ELF-1 (cell line): ENCODE data around the gene TRABD2B.

Experiments used
- DNase-seq: peaks from one replicate; pipeline ENCODE4 v3.0.0-alpha.2; 2016; ENCODE audit warnings: low read depth, low spot score

The TRABD2B gene

DNA sequence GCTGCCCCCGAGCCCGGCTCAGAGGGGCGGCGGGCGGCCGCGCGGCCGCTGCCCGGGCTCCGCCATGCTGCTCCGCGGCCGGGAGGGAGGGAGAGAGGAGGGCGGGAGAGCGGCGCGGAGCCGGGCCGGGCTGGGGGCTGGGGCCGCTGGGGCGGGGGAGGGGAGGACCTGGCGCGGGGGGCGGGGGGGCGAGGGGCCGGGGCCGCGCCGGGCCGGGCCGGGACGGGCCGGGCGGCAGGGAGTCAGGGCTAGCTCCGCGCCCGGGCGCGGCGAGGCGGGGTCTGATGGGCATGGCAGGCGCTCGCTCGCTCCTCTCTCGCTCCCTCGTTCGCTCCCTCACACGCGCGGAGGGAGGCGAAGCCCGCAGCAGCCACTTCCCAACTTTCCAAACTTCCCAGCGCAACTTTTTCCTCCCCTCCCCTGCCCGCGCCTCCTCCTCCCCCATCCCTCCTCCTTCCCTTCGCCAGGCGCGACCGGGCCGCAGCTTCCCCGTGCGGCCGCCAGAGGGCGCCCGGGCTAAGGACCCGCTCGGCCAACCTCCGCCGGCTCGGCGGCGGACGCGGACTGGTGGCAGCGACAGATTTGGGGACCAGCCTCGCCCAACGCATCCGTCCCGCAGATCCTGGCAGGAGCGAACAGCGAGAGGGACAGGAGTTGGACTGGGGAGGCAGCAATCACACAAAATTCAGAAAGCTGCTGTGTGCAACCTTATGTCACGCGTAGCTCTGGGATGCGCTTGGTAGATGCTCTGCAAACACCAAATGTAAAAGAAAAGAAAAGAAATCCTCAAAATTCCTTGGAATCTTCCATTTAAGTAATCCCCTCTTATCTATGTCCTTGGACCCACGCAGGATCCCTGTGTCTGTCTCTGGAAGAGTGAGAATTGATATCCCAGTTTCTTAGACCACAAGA lies at the start of gene TRABD2B:
TSS of gene TRABD2B (minus strand) at position 97 of the 912 bp plus-strand sequence.
- peak; percentile 93 for DNase-seq

DNA sequence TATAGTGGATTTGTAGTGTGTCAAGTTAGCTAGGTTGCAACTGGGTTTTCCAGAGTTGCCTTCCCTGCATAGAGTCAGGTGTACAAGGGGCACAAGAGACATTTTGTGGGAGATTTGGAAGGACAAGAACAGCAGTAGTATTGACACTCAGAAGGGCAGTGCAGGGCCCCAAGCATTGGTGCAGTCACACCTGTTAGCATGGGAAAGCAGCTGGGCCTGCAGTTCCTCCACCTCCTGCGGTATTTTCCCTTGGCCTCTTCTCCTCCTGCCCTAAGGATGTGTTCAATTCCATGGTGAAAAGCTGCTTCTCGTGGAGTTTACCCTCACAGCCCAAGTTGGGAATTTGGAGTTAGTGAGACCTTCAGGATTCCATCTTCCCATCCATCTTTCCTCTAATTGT lies 47.1 kb upstream of the TRABD2B start:
- no peak for DNase-seq

DNA sequence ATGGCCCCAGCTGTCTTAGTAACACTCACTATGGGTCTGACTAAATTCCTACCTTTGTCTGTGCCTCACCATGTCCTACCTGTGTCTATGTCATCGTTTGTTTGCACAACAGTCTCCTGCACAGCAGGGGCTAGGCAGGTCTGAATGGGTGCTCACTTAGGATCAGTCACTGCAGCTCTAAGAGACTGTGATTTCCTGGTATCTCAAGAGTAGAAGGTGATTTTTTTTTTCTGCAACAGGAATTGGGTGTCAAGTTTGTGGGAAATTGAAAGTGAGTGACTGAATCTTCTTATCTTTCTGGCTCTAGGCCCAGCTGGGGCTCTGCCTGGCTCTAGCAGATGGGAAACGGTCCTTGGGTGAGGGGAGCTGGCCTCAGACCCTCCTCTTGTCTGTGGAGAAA lies 46.4 kb upstream of the TRABD2B start:
- DNase-seq: no peak

DNA sequence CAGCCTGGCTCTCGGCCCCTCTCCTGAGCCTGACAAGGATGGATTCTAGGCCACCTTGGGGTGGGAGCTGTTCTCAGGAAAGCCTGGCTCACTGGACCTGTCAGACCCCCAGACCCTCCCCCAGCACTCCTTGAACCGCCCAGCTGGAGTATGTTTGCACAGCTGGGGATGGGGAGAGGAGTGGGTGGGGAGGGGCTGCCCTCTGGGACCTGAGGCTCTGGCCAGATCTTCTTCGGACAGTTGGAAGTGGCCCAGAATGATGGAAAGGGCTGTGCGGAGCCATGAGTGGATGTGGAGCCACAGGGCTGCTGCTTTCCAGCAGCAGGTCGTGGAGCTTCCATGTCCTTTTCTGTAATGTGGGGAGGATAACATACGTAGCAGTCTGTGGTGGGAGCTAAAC lies 43.0 kb upstream of the TRABD2B start:
- DNase-seq: no peak

DNA sequence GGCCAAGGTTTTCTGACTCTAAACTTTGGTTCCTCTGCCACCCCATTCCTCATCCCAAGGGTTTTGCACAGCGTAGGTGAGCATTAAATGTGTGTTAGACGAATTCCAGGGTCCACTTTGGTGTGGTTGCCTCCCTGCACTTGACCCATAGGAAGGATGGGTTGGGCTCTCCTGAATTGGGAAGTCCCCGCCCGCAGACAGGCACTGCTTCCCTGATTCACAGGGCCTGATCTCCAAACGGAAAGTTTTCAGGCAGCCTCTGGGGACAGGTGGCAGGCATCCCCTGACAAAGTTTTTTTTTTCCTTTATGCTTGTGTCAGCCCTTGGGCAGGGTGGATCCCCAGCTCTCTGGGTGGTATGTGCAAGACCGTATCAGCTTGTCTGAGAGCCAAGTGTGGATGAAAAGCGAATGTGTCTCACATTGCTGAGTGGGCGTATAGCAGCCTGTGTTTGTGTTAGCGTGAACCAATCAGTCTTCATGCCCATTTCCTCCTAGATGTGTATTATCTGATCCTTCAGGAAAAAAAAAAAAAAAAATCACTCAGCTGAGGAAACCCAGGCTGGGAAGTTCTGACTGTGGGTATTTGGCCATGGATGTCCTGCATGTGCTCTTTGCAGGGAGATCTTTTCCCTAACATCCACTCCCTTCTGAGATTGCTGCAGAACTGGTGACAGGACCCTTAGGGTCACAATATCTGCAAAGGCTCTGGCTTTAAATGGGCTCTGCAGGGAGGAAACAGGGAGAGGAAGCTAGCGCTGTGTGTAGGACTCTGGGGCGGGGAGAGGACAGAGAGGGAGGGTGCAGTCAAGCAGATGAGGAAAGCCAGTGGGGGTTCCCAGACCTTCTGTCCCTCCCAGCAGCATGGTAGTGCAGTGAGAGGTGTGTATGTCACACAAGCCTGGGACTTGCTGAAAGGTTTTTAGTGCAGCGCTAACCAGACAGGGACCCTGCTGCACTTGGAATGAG lies 42.2 kb upstream of the TRABD2B start:
- DNase-seq: no peak

DNA sequence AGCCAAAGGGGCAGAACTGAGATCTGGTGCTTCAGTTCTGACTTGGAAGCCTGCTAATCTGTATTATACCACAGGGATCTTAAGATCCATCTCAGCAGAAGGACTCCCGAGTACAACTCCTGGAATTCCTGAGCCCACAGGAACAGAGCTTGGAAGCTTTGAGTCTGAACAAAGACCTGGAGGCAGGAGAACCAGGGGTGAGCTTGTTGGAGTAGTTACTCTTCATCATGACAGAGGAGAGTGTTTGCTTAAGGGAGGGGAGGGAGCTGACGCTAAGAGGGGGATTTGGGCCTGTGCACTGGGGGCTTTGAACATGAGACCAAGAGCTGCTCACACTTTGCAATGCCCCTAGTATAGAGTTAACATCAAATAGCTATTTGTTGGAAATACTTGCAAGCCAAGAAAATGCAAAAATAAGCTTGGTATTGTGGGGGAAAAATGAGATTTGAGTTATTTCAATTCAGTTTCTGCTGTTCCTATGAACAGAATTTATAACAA lies 41.1 kb upstream of the TRABD2B start:
- DNase-seq: no peak

DNA sequence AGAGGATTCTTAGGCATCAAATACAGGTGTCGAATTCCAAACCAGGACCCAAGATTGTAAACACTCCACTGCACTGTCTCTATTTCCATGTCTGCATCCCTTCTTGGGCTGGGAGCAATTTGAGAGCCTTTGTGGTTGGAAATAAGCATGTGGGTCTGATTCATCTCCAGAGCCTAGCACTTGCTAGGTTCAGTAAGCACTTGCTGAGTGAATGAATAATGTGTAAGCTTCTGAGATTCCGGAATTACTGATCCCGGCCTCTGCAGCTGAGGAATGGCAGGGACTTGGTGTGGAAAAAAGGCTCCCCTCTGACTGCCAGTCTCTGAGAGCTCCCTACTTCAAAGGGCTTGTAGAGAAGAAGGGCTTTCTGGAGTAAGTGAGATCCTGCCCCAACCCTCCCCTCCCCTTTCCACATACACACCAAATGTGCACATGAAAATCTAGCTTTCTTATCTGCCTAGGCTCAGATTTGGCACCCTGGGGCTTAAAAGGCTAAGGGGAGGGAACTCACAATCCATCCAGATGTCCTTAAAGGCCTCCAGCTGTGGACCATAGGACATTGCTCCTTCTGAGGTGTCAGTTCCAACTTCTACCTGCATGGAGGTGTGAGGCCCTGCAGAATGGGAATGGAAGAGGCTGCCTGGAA lies 39.6 kb upstream of the TRABD2B start:
- DNase-seq: peak; percentile 55

DNA sequence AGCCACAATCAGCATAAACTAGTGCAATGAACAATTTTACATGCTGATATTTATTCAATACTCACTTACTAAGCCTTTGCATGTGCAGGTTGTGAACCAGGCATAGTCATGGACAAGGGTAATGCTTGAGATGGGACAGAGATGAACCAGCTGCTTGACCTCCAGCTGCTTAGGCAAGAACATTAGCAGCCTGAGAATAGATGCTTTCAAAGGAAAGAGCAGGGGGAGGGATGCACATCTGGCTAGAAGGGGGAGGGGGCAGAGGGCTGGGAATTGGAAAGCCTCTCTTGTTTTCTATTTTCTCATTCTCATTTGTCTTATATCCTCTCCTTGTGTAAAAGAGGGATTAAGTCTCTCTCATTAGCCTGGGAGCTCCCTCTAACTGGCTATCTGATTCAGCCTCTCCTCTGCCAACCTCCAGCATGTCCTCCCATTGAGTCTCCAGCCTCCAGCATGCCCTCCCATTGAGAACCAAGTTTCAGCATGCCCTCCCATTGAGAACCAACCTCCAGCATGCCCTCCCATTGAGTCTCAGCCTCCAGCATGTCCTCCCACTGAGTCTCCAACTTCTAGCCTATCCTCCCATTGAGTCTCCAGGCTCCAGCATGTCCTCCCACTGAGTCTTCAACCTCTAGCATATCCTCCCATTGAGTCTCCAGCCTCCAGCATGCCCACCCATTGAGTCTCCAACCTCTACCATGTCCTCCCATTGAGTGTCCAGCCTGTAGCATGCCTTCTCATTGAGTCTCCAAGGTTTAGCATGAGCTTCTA lies 38.4 kb upstream of the TRABD2B start:
- no peak for DNase-seq

DNA sequence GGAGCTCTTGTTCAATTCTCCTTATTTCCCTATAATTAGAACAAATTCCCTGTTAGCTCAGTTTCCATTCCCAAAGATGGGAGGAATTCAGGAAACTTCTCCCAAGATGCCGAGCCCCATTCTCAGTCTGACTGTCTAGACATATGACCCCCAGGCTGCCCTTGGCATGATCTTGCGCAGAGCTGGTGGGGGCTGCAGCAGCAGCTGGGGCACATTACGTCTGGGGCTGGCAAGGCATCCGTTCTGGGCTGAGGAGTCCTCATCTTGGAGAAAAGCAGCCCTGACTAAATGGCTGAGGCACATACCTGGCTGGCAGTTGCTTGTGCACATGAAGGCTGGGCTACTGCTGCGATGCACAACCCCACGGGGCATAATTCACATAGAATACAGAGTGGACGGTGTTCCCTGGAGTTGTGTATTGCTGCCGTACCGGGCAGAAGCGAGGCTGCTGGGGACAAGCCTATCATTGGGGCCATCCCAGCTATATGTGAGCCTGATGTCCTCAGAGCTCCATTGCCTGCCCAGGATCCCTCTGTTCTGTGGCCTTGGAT lies 36.4 kb upstream of the TRABD2B start:
- DNase-seq: no peak

DNA sequence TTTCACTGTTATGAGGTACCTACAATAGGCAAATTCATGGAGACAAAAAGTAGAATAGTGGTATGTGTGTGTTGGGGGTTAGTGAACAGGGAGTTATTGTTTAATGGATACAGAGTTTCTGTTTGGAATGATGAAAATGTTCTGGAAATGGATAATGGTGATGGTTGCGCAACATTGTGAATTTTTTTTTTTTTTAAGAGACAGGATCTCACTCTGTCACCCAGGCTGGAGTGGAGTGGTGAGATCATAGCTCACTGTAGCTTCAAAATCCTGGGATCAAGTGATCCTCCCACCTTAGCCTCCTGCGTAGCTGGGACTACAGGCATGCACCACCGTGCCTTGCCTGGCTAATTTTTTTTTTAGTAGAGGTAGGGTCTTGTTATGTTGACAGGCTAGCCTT lies 34.5 kb upstream of the TRABD2B start:
- no peak for DNase-seq

DNA sequence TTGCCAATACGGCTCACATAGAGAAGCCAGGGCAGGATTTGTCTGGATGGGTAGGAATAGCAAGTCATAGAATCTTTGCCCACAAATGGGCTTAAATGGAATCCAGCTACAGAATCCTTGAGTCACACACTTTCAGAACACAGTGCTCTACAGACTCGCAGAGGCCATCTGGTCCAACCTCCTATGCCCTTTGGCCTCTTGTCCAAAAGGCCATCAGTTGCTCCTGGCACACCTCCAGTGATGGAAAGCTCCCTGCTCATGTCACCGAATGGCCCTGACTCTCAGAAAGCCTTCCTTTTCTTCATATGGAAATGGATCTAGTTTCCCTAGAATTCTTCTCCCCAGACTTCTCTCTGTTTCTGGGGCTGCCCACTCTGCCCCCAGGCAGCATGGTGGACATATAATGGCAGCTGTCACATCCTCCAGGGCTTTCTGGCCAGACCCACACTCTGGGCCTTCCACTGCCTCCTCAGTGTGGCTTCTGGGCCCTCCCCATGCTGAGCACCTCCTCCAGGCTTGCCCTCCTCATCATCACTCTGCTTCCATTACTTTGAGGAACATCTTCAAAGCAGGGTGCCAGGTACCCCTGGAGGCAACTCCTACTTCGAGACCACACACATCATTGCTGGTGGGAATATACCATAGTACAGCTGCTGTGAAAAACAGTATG lies 33.6 kb upstream of the TRABD2B start:
- DNase-seq: no peak

DNA sequence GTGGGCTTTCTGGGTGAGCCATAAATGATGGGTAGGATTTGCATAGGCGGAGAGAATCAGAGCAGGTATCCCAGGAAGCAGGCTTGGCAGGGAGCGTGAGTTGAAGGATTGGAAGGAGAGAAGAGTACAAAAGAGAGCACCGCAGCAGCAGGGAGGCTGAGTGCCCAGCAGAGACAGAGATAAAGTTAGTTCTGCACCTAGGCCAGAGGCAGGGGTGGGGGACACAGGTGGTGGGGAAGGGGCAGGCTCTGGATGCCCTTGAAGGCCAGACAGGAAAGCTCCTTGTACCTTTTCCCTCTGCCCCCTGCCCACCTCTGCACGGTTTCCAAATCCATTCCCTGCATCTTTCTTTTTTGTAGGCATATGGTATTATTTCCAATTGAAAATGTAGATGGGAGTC lies 33.0 kb upstream of the TRABD2B start:
- DNase-seq: no peak

DNA sequence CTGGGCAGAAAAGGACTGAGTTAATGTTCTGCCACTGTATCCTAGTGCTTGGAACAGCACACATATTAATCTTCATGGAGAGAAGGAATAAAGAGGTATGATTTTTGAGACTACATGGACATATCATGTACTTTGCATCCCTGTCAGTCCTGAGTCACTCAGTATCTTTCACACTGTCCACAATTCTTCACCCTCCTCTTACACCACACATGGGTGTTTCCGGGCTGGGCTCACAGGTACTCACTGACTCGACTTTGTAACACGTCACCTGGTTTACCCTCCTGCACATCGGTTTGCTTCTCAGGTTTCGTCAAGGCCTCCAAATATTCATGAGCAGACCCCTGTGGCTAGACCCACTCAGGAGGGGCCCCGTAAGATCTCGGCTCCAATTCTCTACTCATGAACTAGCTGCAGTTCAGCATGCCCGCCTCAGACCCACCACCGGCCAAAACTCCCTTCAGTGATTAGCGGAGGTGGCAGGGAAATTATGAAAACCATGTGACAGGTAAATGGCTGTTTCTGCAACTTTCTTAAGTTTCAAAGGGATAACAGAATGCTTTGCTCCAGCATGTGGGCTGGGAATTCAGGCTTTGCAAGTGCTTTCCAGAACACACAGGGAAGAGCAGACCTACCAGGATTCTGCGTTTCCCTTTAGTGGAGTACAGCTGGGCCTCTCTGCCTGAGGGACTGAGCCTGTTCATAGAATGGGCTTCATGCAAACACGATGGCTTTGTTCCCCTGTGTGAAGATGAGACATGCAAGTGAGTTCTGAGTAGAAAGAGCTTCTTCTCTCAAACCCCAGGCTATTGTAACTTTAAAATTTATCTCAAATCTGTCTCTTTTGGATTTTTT lies 31.3 kb upstream of the TRABD2B start:
- DNase-seq: peak; percentile 29

DNA sequence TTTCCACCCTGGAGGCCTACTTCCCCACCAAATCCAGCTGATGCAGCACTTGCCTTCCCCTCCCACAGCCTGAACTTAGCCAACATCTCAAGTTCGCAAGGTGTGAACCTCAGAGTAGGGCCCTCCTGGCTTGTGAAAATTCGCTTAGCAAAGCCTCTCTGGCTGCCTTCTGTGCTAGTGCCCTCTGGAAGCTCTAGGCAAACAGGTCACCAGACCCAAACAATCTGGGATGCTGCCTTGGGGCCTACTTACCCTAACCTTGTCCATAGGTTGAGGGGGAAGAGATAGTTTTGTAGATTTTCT lies 30.3 kb upstream of the TRABD2B start:
- no peak for DNase-seq

DNA sequence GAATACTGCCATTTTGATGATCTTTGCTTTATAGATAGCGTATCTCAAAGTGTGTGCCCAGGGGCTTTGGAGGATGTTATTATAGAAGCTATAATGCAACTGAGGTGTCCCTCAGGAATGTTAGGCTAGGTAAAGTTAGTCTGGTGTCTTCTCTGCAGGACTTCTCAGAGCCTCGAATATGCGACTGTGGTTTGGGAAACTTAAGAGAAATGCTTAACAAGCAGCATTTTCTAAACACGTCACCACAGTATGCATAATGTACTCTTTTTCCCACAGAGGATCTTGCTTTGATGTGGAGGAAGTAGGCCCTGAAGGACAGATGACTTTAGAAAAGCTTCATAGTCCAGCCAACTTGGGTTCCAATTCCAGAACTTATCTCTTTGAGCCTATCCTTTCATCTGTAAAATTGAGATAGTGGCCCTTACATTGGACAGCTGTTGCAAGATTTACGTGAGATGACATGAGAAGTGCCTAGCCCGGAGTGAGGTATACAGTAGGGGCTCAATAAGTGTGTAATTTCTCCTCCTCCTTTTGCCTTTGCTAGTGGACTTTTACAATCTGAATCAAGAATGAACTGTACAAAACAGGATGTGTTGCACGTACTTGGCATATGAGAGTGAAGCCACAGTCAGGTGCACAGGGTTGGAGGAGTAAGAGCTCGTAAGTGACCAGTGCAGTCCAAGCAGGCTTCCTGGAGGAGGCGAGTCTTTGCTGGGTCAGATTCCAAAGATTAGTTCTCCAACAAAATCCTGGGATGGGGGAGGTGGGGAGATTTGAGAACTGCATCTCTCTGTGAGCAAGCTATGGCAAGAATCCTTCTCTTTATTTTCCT lies 29.7 kb upstream of the TRABD2B start:
- no peak for DNase-seq

DNA sequence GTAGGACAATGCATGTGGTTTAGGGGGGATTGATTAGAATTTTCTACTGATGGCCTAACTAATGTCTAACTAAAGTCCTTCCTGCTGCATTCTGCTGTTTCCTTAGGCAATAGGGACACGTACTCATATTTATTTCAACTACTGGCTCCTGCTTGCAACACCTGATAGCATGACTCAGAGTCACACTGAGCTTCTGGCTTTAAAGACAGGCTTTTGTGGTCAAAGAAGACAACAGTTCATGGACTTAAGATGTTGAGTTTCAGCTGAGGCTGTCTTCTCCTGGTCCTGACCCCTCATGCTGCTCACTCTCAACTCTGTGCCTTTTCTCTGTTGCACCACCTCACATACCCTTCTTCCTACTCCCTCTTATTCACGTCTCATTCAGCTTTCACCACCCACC lies 29.1 kb upstream of the TRABD2B start:
- no peak for DNase-seq

DNA sequence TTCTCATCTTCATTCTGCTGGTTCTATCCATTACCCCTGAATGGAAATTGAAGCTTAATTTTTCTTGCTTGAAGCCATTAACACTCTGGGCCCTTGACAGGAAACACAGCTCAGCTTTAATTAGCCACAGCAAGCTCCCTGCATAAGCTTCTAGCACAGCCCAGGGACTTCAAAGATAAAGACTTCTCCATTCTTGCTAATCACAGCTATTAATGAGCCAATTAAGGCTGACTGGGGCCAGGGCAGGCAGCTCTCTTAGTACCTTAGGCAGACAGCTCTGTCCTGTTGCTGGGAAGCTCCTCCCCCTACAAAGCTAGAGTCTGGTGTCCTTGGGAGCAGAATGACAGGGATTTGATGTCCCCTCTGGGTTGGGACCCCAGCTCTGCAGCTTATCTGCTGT lies 27.9 kb upstream of the TRABD2B start:
- peak; percentile 71 for DNase-seq

DNA sequence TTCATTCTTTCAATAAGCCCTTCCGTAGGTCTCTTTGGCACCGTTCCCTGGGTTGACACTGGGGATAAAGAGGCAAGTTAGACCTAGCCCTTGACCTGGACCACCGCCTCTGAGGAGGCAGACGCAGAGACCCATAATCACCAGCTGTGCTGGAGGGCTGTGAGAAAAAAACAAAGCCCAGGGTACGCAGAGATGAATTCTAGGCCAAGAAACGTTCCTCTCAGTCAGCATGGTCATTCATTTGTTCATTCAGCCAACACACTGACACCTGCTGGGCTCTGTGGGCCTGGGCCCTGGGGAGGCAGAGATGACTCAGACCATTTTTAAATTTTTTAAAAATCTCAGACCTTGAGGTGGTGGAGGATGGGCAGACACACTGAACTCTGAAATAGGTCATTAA lies 26.3 kb upstream of the TRABD2B start:
- DNase-seq: no peak

DNA sequence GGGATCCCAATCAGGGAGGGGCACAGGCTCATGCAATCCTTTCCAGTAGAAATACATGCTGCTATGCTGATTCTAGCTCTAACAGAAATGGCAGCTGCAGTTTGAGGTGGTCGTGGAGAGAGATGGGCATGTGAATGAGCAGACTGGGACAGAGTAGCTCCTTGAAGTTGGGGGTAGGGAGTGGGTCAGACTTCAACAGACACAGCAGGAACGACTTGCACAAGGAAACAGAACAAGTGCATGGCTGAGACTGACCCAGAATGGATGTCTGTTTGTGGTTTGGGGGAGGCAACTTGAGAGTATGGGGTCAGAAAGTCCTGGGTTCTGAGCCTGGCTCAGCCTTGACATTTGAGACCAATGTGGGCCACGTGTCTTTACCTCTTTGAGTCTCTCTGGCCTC lies 25.1 kb upstream of the TRABD2B start:
- DNase-seq: no peak
